Measurements from ENCODE around the gene CCDC92.

- no peak for TF ChIP-seq POLR2AphosphoS5 (IDR thresholded peaks at IDR 0.05; ENCODE audit: borderline replicate concordance, low read depth, low read length)
- no peak for TF ChIP-seq EZH2 (IDR thresholded peaks at IDR 0.05)
These were observed 718 bp downstream of the CCDC92 start for GRCh38 chr12:123971770-123972456.

All from SK-N-MC (cell line).